Endothelial cell of umbilical vein (primary cell): ENCODE results near the gene NAGLU. TPM values are rescaled to one million over a fixed set of nuclear protein-coding genes. Genes with fewer than 3 reads are reported as not detected.
A peak's percentile ranks its signal among the peaks of the same experiment; 100 is the strongest.

Experiments
- BruUV-seq: library from RNA; stranded (reverse); fragments of 400-500 nt; replicated peaks from 2 replicates; lab custom pipeline; 2021; lab: Mats Ljungman, UMichigan
- CTCF ChIA-PET: fragments of 300-600, 350-600 bp; sonication (Branson Sonifier 250); formaldehyde crosslinking; loops from one replicate; lab custom pipeline; 2021; ENCODE audit warnings: antibody characterized with exemption, inconsistent platforms; lab: Charles Lee
- POLR2A ChIA-PET: fragments of 300-600, 350-600 bp; sonication (Branson Sonifier 250); formaldehyde crosslinking; loops from one replicate; lab custom pipeline; 2021; ENCODE audit warnings: antibody characterized with exemption, inconsistent platforms; lab: Charles Lee
- DNase-seq: peaks from one replicate; pipeline ENCODE4 v3.0.0-alpha.2; 2011; ENCODE audit warnings: low read depth, low spot score
- FAIRE-seq: peaks from 2 replicates; lab custom pipeline; 2011; peaks lifted over from hg19 to GRCh38; lab: Jason Lieb, UNC
- H2AFZ ChIP-seq: 2 replicates; pipeline ENCODE4 v1.6.0; 2012; ENCODE audit warnings: low read depth, low read length, control low read depth, inconsistent platforms
- H3K27ac ChIP-seq: 2 replicates; pipeline ENCODE4 v1.5.1; 2011; ENCODE audit warnings: low read depth, mild to moderate bottlenecking, control low read depth, low read length, moderate library complexity; ENCODE audit not compliant: insufficient read depth
- H3K27me3 ChIP-seq, 2 experiments: 2 replicates each; pipeline versions ENCODE4 v1.6.0 to v1.6.1; 2011; ENCODE audit warnings: low read length in 2 of 2, mixed read lengths in 1 of 2; ENCODE audit not compliant: control insufficient read depth in 2 of 2, insufficient read depth in 2 of 2
- H3K36me3 ChIP-seq, 2 experiments: 2 replicates in 1 of 2; 3 replicates in 1 of 2; pipeline ENCODE4 v1.5.1; 2011; ENCODE audit warnings: low read length in 2 of 2, mild to moderate bottlenecking in 1 of 2, moderate library complexity in 1 of 2; ENCODE audit not compliant: control insufficient read depth in 2 of 2, insufficient read depth in 2 of 2; ENCODE audit errors: extremely low read depth in 1 of 2
- H3K4me1 ChIP-seq: 3 replicates; pipeline ENCODE4 v1.5.1; 2011; ENCODE audit warnings: mild to moderate bottlenecking, low read length; ENCODE audit not compliant: control insufficient read depth, insufficient read depth; ENCODE audit errors: extremely low read depth
- H3K4me2 ChIP-seq: 2 replicates; pipeline ENCODE4 v1.6.1; 2011; ENCODE audit warnings: low read length, control low read depth, mixed read lengths; ENCODE audit not compliant: insufficient read depth
- H3K4me3 ChIP-seq, 3 experiments: fragments of 200-600 bp in 1 of 3; sonication (generic), shearing (Covaris generic) in 1 of 3; replicated peaks in 1 of 3; 2 replicates each; pipeline ENCODE4 v1.5.1; 2011 to 2016; ENCODE audit warnings: control low read depth in 3 of 3, low read length in 3 of 3, mild to moderate bottlenecking in 2 of 3, inconsistent platforms in 1 of 3, low read depth in 1 of 3, moderate library complexity in 1 of 3; ENCODE audit not compliant: insufficient read depth in 1 of 3
- H3K79me2 ChIP-seq: 2 replicates; pipeline ENCODE4 v1.6.0; 2012; ENCODE audit warnings: low read length, inconsistent platforms; ENCODE audit not compliant: control insufficient read depth, insufficient read depth
- H3K9ac ChIP-seq: replicated peaks from 2 replicates; pipeline ENCODE3; 2011; ENCODE audit warnings: low read length, control low read depth; ENCODE audit not compliant: insufficient read depth; ENCODE audit errors: extremely low read depth
- H3K9me1 ChIP-seq: replicated peaks from 3 replicates; pipeline ENCODE4 v1.6.0; 2011; ENCODE audit warnings: mild to moderate bottlenecking, low read length; ENCODE audit not compliant: control insufficient read depth, insufficient read depth; ENCODE audit errors: extremely low read depth
- H3K9me3 ChIP-seq: replicated peaks from 2 replicates; pipeline ENCODE4 v1.5.1; 2012; ENCODE audit warnings: low read length, inconsistent platforms; ENCODE audit not compliant: control insufficient read depth, insufficient read depth
- H4K20me1 ChIP-seq: replicated peaks from 2 replicates; pipeline ENCODE3; 2011; ENCODE audit warnings: mild to moderate bottlenecking, low read length; ENCODE audit not compliant: control insufficient read depth, insufficient read depth; ENCODE audit errors: extremely low read depth
- EZH2 ChIP-seq: IDR thresholded peaks from 2 replicates; pipeline ENCODE4 v1.6.1; 2012; ENCODE audit warnings: borderline replicate concordance, low read depth, mild to moderate bottlenecking, moderate library complexity, low read length, inconsistent platforms; ENCODE audit not compliant: severe bottlenecking
- FOS ChIP-seq: IDR thresholded peaks from 2 replicates; pipeline ENCODE4 v1.6.1; 2011; ENCODE audit warnings: mild to moderate bottlenecking, low read length, moderate library complexity, borderline replicate concordance; ENCODE audit not compliant: insufficient read depth
- GATA2 ChIP-seq: IDR thresholded peaks from 2 replicates; pipeline ENCODE4 v1.7.0; 2011; ENCODE audit warnings: low read depth, mild to moderate bottlenecking, moderate library complexity, mixed read lengths, low read length; ENCODE audit not compliant: insufficient read length, insufficient read depth
- JUN ChIP-seq: IDR thresholded peaks from 2 replicates; pipeline ENCODE4 v1.6.1; 2011; ENCODE audit warnings: borderline replicate concordance, low read depth; ENCODE audit not compliant: insufficient read length, insufficient read depth
- MYC ChIP-seq: IDR thresholded peaks from one replicate; pipeline ENCODE4 v1.6.1; 2011; ENCODE audit warnings: mild to moderate bottlenecking, low read depth, low read length
- POLR2A ChIP-seq: IDR thresholded peaks from 2 replicates; pipeline ENCODE4 v1.6.1; 2012; ENCODE audit warnings: low read depth, mild to moderate bottlenecking, control low read depth, low read length
- POLR2AphosphoS5 ChIP-seq: IDR thresholded peaks from 2 replicates; pipeline ENCODE4 v1.6.1; 2012; ENCODE audit warnings: low read depth, mild to moderate bottlenecking, control low read depth, low read length, moderate library complexity; ENCODE audit not compliant: insufficient read depth
- dilution Hi-C: fragments of 300-500 bp; cut with MboI; formaldehyde crosslinking; loops from one replicate; pipeline ENCODE4 v1.15.0; 2019; ENCODE audit warnings: low sequenced_read_pairs; ENCODE audit not compliant: extremely low pct_ligation_motif_present
- intact Hi-C: fragments of 100-400 bp; cut with micrococcal nuclease; formaldehyde crosslinking; loops from one replicate; pipeline ENCODE4 v1.10.0; 2022
- polyA plus RNA-seq, 4 experiments: library from polyadenylated mRNA; depleted of rRNA in 3 of 4; stranded (reverse) in 3 of 4; unstranded in 1 of 4; fragments of >200 nt; gene quantifications; 2 replicates each; pipeline versions ENCODE4 v1.2.1 to v1.2.3, GENCODE V29; 2011 to 2012; ENCODE audit warnings: missing spikeins in 1 of 4
- total RNA-seq: library from RNA; stranded (reverse); gene quantifications from 2 replicates; pipeline ENCODE4 v1.2.3, GENCODE V29; 2021
- TF ChIP-seq, protein P1 (sequence below), 2 donors: IDR thresholded peaks; 1 replicate in 1 of 2; 2 replicates in 1 of 2; pipeline ENCODE4 v1.5.1; 2011; ENCODE audit warnings: low read length in 2 of 2, mild to moderate bottlenecking in 2 of 2, moderate library complexity in 2 of 2, control low read depth in 1 of 2, inconsistent platforms in 1 of 2, low read depth in 1 of 2; ENCODE audit not compliant: insufficient read depth in 1 of 2; ENCODE audit errors: extremely low read depth in 1 of 2

The NAGLU gene
- total and polyA plus RNA-seq, 2 donors (not counting 3 experiments of a cell fraction or from before 2014, with no cell fraction given), result 50.2 to 54.2 TPM

DNA sequence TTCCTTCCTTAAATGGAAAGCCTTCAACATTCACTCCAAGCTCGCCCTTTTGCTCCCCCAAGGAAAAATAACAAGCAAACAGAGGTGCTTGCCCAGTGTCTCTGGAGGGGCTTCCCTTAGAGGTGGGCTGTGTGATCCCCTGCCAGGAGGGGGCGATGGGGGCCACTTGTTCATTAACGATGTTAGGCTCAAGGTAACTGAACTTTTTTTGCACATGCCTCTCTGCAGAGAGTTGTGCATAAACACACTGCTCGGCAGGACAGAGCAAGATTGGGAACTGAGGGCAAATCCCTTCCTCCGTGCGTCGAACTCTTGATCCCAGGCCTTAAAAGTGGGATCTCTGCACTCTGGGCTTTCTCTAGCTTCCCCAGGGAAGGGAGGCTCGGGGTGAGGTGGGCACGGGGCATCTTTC, 15.5 kb upstream of the NAGLU start:
- Histone ChIP-seq H3K27me3 (no peaks in the 10 kb centered on the region), H3K79me2 (no peaks in the 10 kb centered on the region), H2AFZ (no peak overlapping the region), H3K4me3 (no peak overlapping the region), H4K20me1 (no peaks in the 10 kb centered on the region), H3K4me2 (peak overlapping the region; percentile 48), H3K4me1 (peaks cover 58% of the 10 kb centered on the region), H3K9me1 (no peaks in the 10 kb centered on the region), H3K27ac (peak overlapping the region; percentile 100), H3K9ac (peak overlapping the region; percentile 97), H3K36me3 (no peaks in the 10 kb centered on the region), H3K9me3 (no peaks in the 10 kb centered on the region)
- BruUV-seq, result TSS peak; percentile 65
- intact Hi-C loops (loop anchor here (10.0 kb wide), 2 partner anchors 386 to 496 kb away; partner anchors contain the start of gene NKIRAS2), dilution Hi-C loops (loop anchor here (25.0 kb wide), 1 partner anchor 183 kb away; no protein-coding TSS in a partner anchor)
- no peak for FAIRE-seq
- no peak for DNase-seq
- ChIA-PET POLR2A (interaction anchor here (0.9 to 4.5 kb wide), 8 partner anchors 16 to 208 kb away, joined by 4 to 38 read pairs (median 6); partner anchors contain the start of genes CAVIN1, NAGLU and STAT3), CTCF (interaction anchor here (0.9 to 5.4 kb wide), 14 partner anchors 10 to 336 kb away, joined by 3 to 190 read pairs (median 4); partner anchors contain the start of genes CAVIN1, NAGLU and STAT3)
- no peak for TF ChIP-seq JUN
- no peak for TF ChIP-seq POLR2A
- TF ChIP-seq GATA2, result no peak
- no peak for TF ChIP-seq EZH2
- no peak for TF ChIP-seq FOS
- TF ChIP-seq MYC, result no peak
- TF ChIP-seq, protein P1, sequence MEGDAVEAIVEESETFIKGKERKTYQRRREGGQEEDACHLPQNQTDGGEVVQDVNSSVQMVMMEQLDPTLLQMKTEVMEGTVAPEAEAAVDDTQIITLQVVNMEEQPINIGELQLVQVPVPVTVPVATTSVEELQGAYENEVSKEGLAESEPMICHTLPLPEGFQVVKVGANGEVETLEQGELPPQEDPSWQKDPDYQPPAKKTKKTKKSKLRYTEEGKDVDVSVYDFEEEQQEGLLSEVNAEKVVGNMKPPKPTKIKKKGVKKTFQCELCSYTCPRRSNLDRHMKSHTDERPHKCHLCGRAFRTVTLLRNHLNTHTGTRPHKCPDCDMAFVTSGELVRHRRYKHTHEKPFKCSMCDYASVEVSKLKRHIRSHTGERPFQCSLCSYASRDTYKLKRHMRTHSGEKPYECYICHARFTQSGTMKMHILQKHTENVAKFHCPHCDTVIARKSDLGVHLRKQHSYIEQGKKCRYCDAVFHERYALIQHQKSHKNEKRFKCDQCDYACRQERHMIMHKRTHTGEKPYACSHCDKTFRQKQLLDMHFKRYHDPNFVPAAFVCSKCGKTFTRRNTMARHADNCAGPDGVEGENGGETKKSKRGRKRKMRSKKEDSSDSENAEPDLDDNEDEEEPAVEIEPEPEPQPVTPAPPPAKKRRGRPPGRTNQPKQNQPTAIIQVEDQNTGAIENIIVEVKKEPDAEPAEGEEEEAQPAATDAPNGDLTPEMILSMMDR (IDR thresholded peaks at IDR 0.05; ENCODE audit: extremely low read depth in 1 of 2, insufficient read depth in 1 of 2, low read depth in 1 of 2, low read length in 2 of 2), result peak; percentile 24 to 48
- no peak for TF ChIP-seq POLR2AphosphoS5
